GM21576 (cell line): ENCODE measurements around the gene KCNG3.

Experiments
- ATAC-seq: cut with Tn5 transposase; IDR thresholded peaks from one replicate; pipeline ENCODE4 v1.9.1; 2021; ENCODE audit warnings: mild to moderate bottlenecking, moderate library complexity; ENCODE audit not compliant: unreplicated experiment

KCNG3 gene

GRCh38 chr2:42486145-42486906, 7.5 kb downstream of the KCNG3 start:
- no peak for ATAC-seq

- no peak for ATAC-seq
These were observed 13.4 kb downstream of the KCNG3 start for GRCh38 chr2:42480402-42480801.

- ATAC-seq: no peak
These were observed 18.9 kb downstream of the KCNG3 start for GRCh38 chr2:42474765-42475454.

- ATAC-seq: no peak
These were observed 23.1 kb downstream of the KCNG3 start for GRCh38 chr2:42470706-42471105.

GRCh38 chr2:42464631-42465030, 29.2 kb downstream of the KCNG3 start:
- no peak for ATAC-seq

GRCh38 chr2:42463570-42463969, 30.2 kb downstream of the KCNG3 start:
- ATAC-seq: no peak

- no peak for ATAC-seq
These were observed 34.5 kb downstream of the KCNG3 start for GRCh38 chr2:42459296-42459695.

GRCh38 chr2:42458396-42458795, 35.4 kb downstream of the KCNG3 start:
- no peak for ATAC-seq

GRCh38 chr2:42457011-42457410, 36.8 kb downstream of the KCNG3 start:
- no peak for ATAC-seq

GRCh38 chr2:42456126-42456839, 37.5 kb downstream of the KCNG3 start:
- no peak for ATAC-seq

GRCh38 chr2:42452545-42452944, 41.2 kb downstream of the KCNG3 start:
- ATAC-seq: no peak

GRCh38 chr2:42450136-42450535, 43.6 kb downstream of the KCNG3 start:
- ATAC-seq: no peak

GRCh38 chr2:42449163-42450087, 44.4 kb downstream of the KCNG3 start:
- no peak for ATAC-seq

GRCh38 chr2:42448163-42448562, 45.6 kb downstream of the KCNG3 start:
- ATAC-seq: no peak

GRCh38 chr2:42446503-42447271, 47.1 kb downstream of the KCNG3 start:
- ATAC-seq: no peak

GRCh38 chr2:42443718-42444399, 49.9 kb downstream of the KCNG3 start:
- no peak for ATAC-seq

- no peak for ATAC-seq
These were observed 51.0 kb downstream of the KCNG3 start for GRCh38 chr2:42442774-42443173.

GRCh38 chr2:42438685-42439084, 55.1 kb downstream of the KCNG3 start:
- no peak for ATAC-seq

- no peak for ATAC-seq
These were observed 57.4 kb downstream of the KCNG3 start for GRCh38 chr2:42436370-42436769.
